SK-N-SH treated with all-trans-retinoic acid at 6 μM for 48 hours (cell line): ENCODE data around the gene DST.
"Not testable (repeated sequence)": the region's sequence is repeated elsewhere in the genome, so short reads cannot be mapped to it uniquely, and the experiment has no call there.

ENCODE experiments used
- ATAC-seq: fragments of 200-7000 bp; cut with Tn5 transposase; 3 replicates; pipeline ENCODE4 v1.9.1; 2020; ENCODE audit warnings: mild to moderate bottlenecking, moderate library complexity
- ARNTL ChIP-seq: fragments of 450-650 bp; formaldehyde crosslinking; IDR thresholded peaks from 2 replicates; pipeline ENCODE4 v1.5.0; 2020; ENCODE audit warnings: low read depth, mild to moderate bottlenecking, moderate library complexity, borderline replicate concordance
- BACH2 ChIP-seq: fragments of 250-450 bp; sonication (Bioruptor Pico); IDR thresholded peaks from 2 replicates; pipeline ENCODE4 v1.9.0; 2021; ENCODE audit warnings: mild to moderate bottlenecking, borderline replicate concordance
- CSDC2 ChIP-seq: fragments of 250-450 bp; sonication (Bioruptor Pico); IDR thresholded peaks from 2 replicates; pipeline ENCODE4 v1.5.0; 2020; ENCODE audit warnings: mild to moderate bottlenecking, moderate library complexity
- CSRNP3 ChIP-seq: fragments of 250-450 bp; sonication (Bioruptor Pico); IDR thresholded peaks from 2 replicates; pipeline ENCODE4 v1.5.1; 2021; ENCODE audit warnings: mild to moderate bottlenecking, moderate library complexity
- GLIS3 ChIP-seq: fragments of 250-450 bp; sonication (Bioruptor Pico); IDR thresholded peaks from 2 replicates; pipeline ENCODE4 v1.5.0; 2020; ENCODE audit warnings: mild to moderate bottlenecking, moderate library complexity
- ISL1 ChIP-seq: fragments of 250-450 bp; sonication (Bioruptor Pico); IDR thresholded peaks from 2 replicates; pipeline ENCODE4 v2.1.2; 2022; ENCODE audit warnings: mild to moderate bottlenecking, moderate library complexity
- OSR1 ChIP-seq: fragments of 250-450 bp; sonication (Bioruptor Pico); IDR thresholded peaks from 2 replicates; pipeline ENCODE4 v1.8.0; 2022; ENCODE audit warnings: moderate library complexity, mild to moderate bottlenecking, inconsistent platforms
- PATZ1 ChIP-seq: fragments of 250-450 bp; sonication (Bioruptor Pico); IDR thresholded peaks from 2 replicates; pipeline ENCODE4 v1.8.0; 2020; ENCODE audit warnings: mild to moderate bottlenecking, moderate library complexity, borderline replicate concordance
- PPARA ChIP-seq: fragments of 250-450 bp; sonication (Bioruptor Pico); IDR thresholded peaks from 2 replicates; pipeline ENCODE4 v1.5.0; 2020; ENCODE audit warnings: mild to moderate bottlenecking, borderline replicate concordance
- RARB ChIP-seq: fragments of 250-450 bp; sonication (Bioruptor Pico); IDR thresholded peaks from 2 replicates; pipeline ENCODE4 v1.8.0; 2021; ENCODE audit warnings: mild to moderate bottlenecking, moderate library complexity
- TOX ChIP-seq: fragments of 250-450 bp; sonication (Bioruptor Pico); IDR thresholded peaks from 2 replicates; pipeline ENCODE4 v1.8.0; 2021; ENCODE audit warnings: mild to moderate bottlenecking, moderate library complexity, borderline replicate concordance
- TSHZ2 ChIP-seq: fragments of 250-450 bp; sonication (Bioruptor Pico); IDR thresholded peaks from 2 replicates; pipeline ENCODE4 v1.5.0; 2020; ENCODE audit warnings: mild to moderate bottlenecking, moderate library complexity
- ZFP3 ChIP-seq: fragments of 250-450 bp; sonication (Bioruptor Pico); IDR thresholded peaks from 2 replicates; pipeline ENCODE4 v1.5.0; 2020; ENCODE audit warnings: mild to moderate bottlenecking, moderate library complexity
- ZFP30 ChIP-seq: fragments of 450-650 bp; formaldehyde crosslinking; IDR thresholded peaks from 2 replicates; pipeline ENCODE4 v1.5.0; 2022; ENCODE audit warnings: mild to moderate bottlenecking, moderate library complexity
- ZNF565 ChIP-seq: fragments of 450-650 bp; formaldehyde crosslinking; conservative IDR thresholded peaks from 2 replicates; pipeline ENCODE4 v1.5.0; 2020; ENCODE audit warnings: low read depth, mild to moderate bottlenecking, moderate library complexity
- ZNF70 ChIP-seq: fragments of 450-650 bp; formaldehyde crosslinking; IDR thresholded peaks from 2 replicates; pipeline ENCODE4 v1.5.0; 2020; ENCODE audit warnings: mild to moderate bottlenecking, moderate library complexity
- ZNF8 ChIP-seq: fragments of 450-650 bp; formaldehyde crosslinking; IDR thresholded peaks from 2 replicates; pipeline ENCODE4 v1.5.0; 2020; ENCODE audit warnings: mild to moderate bottlenecking, moderate library complexity

DST gene

GRCh38 chr6:56497691-56498090 lies 145.0 kb downstream of the DST start (continued):
- TF ChIP-seq PATZ1 (no peak), TSHZ2 (CRISPR knock-in tag) (no peak), CSRNP3 (CRISPR knock-in tag) (no peak), OSR1 (CRISPR knock-in tag) (no peak)
- TF ChIP-seq, all 23 proteins: peak for 0

GRCh38 chr6:56497240-56497639 lies 145.4 kb downstream of the DST start:
- no peak for ATAC-seq
- TF ChIP-seq ZFP3 (CRISPR knock-in tag) = no peak
- TF ChIP-seq BACH2 (CRISPR knock-in tag) = no peak
- TF ChIP-seq PPARA (CRISPR knock-in tag) = no peak
- no peak for TF ChIP-seq ZFP30
- no peak for TF ChIP-seq PATZ1
- TF ChIP-seq ZNF565 (CRISPR knock-in tag) = no peak
- TF ChIP-seq GLIS3 (CRISPR knock-in tag) = no peak
- no peak for TF ChIP-seq RARB
- no peak for TF ChIP-seq ZNF8 (CRISPR knock-in tag)
- TF ChIP-seq, all 23 proteins: peak for 0

- not testable (repeated sequence) for ATAC-seq
Observed at GRCh38 chr6:56496650-56497049, 146.0 kb downstream of the DST start.

GRCh38 chr6:56495654-56496053 lies 147.0 kb downstream of the DST start:
- TF ChIP-seq ZNF70 (CRISPR knock-in tag) (no peak), CSDC2 (no peak), TOX (CRISPR knock-in tag) (no peak), ISL1 (CRISPR knock-in tag) (no peak), OSR1 (CRISPR knock-in tag) (no peak), TSHZ2 (CRISPR knock-in tag) (no peak), RARB (no peak), ZNF565 (CRISPR knock-in tag) (no peak), BACH2 (CRISPR knock-in tag) (no peak), PPARA (CRISPR knock-in tag) (no peak), ZFP30 (no peak), ARNTL (no peak)
- ATAC-seq = no peak
